ENCODE data around the gene PALLD.

DNA sequence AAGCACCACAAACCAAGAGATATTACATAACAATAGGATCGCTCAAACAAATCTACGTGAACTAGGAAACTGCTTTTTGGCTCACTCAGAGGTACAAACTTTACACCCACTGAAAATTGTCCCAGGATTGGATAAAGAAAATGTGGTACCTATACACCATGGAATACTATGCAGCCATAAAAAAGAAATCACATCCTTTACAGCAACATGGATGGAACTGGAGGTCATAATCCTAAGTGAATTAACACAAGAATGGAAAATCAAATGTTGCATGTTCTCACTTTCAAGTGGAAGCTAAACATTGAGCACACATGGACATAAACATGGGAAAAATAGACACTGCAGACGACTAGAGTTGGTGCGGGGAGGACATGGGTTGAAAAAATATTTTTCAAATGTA lies 305.4 kb downstream of the PALLD start:
- TF ChIP-seq, protein P1, sequence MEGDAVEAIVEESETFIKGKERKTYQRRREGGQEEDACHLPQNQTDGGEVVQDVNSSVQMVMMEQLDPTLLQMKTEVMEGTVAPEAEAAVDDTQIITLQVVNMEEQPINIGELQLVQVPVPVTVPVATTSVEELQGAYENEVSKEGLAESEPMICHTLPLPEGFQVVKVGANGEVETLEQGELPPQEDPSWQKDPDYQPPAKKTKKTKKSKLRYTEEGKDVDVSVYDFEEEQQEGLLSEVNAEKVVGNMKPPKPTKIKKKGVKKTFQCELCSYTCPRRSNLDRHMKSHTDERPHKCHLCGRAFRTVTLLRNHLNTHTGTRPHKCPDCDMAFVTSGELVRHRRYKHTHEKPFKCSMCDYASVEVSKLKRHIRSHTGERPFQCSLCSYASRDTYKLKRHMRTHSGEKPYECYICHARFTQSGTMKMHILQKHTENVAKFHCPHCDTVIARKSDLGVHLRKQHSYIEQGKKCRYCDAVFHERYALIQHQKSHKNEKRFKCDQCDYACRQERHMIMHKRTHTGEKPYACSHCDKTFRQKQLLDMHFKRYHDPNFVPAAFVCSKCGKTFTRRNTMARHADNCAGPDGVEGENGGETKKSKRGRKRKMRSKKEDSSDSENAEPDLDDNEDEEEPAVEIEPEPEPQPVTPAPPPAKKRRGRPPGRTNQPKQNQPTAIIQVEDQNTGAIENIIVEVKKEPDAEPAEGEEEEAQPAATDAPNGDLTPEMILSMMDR (IDR thresholded peaks at IDR 0.05; ENCODE audit: low read length), result no peak
- no peak for TF ChIP-seq EZH2 (optimal IDR thresholded peaks at IDR 0.05; ENCODE audit: low read depth, low read length)
